HG02938 (cell line): ENCODE data around the gene ENC1.

Experiments
- ATAC-seq: cut with Tn5 transposase; IDR thresholded peaks from one replicate; pipeline ENCODE4 v1.9.1; 2021; ENCODE audit warnings: mild to moderate bottlenecking, moderate library complexity; ENCODE audit not compliant: unreplicated experiment

Gene ENC1

GRCh38 chr5:74612045-74612444 lies 28.5 kb downstream of the ENC1 start:
- no peak for ATAC-seq

GRCh38 chr5:74608736-74609601 lies 31.6 kb downstream of the ENC1 start:
- no peak for ATAC-seq

- ATAC-seq = no peak
Observed at GRCh38 chr5:74605759-74606158, 34.8 kb downstream of the ENC1 start.

DNA sequence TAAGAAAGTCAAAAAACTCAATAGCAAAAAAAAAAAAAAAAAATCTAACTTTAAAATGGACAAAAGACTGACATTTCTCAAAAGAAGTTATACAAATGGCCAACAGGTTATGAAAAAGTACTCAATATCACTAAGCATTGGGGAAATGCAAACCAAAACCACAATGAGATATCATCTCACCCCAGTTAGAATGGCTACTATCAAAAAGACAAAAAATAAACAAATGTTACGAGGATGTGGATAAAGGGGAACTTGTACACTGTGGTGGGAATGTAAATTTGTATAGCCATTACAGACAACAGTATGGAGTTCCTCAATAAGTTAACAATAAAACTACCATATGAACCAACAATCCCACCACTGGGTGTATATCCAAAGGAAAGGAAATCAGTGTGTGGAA lies 37.2 kb downstream of the ENC1 start:
- ATAC-seq = no peak

GRCh38 chr5:74599148-74599547 lies 41.4 kb downstream of the ENC1 start:
- no peak for ATAC-seq

GRCh38 chr5:74598731-74599130 lies 41.8 kb downstream of the ENC1 start:
- ATAC-seq = no peak

- ATAC-seq = no peak
Observed at GRCh38 chr5:74596927-74597326, 43.6 kb downstream of the ENC1 start.

- ATAC-seq = no peak
Observed at GRCh38 chr5:74595143-74595925, 45.2 kb downstream of the ENC1 start.

DNA sequence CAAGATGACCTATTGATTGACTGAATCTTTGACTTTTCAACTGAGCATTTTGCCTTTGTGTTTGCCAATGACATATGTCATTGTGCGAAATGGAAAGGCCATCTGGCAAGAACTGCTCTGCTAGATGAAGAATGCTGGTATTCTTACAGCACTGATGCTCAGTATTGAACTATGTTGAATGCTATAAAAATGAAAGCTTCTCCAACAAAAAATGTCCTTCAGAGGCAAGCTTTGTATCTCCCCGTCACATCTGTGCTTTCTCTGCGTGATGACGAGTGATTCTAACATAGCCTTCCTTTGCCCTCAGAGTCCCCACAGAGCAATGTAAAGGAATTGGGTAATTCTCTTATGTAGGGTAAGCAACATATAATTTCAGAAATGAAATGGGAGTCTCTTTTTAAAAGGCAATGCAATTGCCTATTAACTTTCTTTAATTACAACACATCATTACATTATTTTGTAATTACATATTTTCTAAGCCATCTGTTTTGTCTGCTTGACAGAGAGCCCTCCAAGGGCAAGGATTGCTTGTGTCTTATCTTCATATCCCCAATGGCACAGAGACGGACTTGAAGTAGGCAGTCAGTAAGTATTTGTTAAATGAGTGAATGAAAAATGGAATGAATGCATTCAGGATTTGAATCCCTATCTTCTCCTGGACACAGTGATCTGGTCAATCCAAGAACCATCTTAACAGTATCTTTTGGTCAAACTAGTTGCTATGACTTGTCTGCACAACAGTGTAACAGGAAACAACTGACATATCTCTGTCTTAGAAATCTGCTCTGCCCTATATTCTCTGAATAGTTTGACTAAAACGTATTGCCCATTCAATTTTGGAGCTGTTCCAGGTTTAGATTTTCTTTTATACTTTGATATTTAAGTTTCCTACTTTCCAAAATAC lies 46.1 kb downstream of the ENC1 start:
- ATAC-seq = no peak

DNA sequence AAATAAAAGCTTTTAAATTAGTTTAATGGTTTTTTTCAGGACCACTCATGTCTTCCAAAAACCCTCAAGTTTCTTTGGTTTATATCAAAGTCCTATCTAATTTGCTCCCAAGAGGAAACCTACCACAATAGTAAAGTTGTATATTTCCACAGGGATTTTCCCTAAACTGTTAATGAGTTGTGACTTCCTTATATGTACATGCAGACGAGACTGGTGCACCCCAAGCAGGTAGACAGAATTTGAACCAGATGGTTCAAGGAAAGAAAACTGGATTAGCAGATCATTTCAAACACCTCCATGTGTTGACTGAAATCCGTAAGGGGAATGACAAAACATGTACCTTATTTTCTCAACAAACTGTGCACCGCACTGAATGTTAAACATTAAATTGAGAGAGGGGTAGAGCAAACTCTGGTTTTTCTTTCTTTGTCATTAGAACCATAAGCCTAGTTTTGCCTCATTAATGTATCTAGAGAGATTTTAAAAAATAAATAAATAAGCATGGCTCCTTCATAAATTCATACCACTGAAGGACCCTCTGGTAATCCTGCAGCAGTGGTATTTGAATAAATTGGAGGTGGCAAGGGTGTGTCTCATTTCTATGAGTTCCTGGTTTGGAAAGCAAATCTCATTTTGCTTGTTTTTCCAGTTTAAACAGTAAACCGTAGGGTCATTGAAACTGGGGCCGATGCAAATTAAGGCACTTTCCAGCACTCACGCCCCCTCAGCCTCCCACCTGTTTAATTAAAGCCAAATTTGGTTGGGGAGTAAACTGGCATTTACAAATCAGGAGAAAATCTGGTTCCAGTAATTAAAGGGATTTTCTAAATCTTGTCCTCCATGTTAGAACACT lies 51.1 kb downstream of the ENC1 start:
- no peak for ATAC-seq

DNA sequence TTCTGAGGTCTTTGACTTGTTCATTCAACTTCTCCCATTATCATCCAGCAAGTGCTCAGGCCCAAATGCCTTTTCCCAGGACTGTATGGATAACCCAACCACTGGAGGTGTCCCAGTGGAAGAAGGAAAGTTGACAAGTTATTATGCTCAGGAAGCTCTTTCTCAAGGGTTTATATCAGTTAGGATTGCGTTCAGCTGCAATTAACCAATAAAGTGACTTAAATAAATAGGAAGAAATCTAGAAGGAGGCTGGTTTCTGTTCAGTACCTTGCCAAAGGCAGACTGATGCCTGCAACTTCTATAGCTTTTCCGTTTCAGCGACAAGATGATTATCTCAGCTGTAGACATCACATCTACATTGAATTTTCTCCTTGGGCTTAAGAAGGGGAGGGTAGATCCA lies 52.1 kb downstream of the ENC1 start:
- ATAC-seq = no peak

DNA sequence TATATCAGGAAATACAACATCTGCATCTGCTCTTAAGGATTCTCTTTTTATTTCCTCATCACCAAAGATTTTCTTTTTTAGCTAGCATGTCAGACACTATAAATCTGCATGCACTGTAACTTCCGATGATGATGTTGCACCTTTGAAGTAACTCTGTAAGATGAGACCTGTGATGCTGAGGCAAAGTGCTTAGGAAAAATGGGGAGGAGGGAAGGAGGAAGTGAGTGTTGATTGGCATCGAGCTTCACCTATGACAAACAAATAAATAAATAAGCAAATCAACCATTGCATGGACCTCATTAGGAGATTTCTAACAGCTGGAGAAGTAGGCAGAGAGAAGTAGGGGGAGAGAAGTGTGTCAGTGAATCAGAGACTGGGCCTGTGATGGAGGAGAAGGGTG lies 52.6 kb downstream of the ENC1 start:
- ATAC-seq = no peak

DNA sequence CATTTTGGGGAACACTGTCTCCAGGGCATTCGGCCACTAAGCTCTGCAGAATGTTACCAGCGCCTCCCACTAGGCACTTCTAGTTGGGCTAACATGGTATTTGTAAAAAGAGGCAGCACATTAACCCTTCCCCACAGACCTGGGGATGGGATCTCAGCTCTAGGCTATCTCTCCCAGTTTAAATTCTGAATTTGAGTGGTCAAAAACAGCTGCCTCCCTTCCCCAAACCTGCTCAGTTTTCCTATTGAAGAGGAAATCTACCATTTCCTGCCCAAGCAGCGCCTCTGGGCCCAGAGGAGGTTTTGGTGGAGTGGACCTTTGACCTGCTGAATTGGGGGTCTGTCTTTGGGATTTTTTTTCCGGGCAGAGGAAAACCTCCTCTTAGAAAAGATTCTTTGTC lies 53.2 kb downstream of the ENC1 start:
- ATAC-seq = no peak

DNA sequence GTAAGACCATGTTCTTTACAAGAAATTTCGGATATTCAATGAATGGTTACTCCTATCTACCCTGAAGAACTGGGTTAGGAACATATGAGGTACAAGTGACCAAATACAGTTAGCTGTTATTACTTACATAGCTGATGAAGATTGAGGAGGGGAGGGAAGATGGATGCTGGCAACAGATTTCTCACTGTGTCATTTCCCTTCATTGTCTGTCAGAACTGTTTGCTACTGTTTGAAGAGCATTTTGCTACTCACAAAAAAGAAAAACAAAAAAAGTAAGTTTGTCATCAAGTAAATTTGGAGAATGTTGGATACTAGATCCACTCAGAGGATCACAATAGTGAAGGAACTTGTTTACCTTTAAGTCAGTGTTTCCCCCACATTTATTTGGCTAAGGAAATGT lies 53.7 kb downstream of the ENC1 start:
- ATAC-seq = no peak

- ATAC-seq = no peak
Observed at GRCh38 chr5:74582853-74583252, 57.7 kb downstream of the ENC1 start.

DNA sequence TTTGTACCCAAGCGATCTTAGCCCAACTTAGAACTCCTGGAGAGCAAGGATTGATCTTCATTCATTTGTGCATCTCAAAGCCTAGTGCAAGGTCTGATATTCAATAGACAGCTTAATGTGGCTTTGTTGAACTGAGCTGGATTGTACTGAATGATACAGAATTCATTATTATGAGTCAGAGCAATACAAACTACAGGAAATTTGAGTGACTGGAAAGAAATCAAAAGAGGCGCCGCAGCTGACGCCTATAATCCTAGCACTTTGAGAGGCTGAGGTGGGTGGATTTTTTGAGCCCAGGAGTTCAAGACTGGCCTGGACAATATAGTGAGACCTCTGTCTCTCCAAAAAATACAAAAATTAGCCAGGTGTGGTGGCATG lies 58.6 kb downstream of the ENC1 start:
- no peak for ATAC-seq

- ATAC-seq = no peak
Observed at GRCh38 chr5:74580729-74581109, 59.8 kb downstream of the ENC1 start.

- peak; percentile 65 for ATAC-seq
Observed at GRCh38 chr5:74579215-74579614, 61.3 kb downstream of the ENC1 start.

DNA sequence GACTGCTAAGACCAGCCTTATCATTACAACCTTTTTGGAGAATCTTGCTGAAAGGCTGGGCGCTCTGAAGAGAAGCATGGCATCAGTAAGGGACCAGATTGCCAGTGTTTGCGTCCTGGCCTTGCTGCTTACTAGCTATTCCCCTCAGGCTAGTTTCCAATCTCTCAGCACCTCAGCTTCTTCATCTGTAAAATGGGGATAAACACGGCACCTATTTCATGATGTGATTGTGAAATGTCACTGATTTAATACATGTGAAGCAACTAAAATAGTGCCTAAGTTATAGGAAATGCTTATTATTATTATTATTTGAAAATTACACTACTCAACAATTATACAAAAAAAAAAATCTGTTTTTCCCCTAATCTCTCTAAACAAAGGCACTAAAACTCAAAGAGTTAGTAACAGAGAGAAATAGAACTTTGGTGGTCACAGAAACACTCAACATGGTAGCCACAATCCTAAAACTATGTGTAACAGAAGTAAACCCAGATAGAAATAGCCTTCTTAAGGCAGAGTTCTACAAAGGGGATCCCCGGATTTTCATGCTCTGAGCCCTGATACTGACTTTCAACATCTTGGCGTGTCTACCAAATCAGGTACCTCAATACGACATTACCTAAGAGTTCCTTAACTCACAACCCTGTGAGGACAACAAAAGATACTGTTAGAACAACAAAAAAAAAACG lies 62.0 kb downstream of the ENC1 start:
- peak; percentile 39 for ATAC-seq
